HG03025 (cell line): ENCODE data around the gene HES3.

Experiments used
- ATAC-seq: cut with Tn5 transposase; IDR thresholded peaks from one replicate; pipeline ENCODE4 v1.9.1; 2021; ENCODE audit warnings: mild to moderate bottlenecking, moderate library complexity; ENCODE audit not compliant: unreplicated experiment, low FRiP score

Gene HES3

GRCh38 chr1:6275826-6276782 lies 32.1 kb downstream of the HES3 start:
- no peak for ATAC-seq

- ATAC-seq, result no peak
These were observed 33.0 kb downstream of the HES3 start for GRCh38 chr1:6276811-6277555.

- ATAC-seq, result no peak
These were observed 34.3 kb downstream of the HES3 start for GRCh38 chr1:6278263-6278662.

- no peak for ATAC-seq
These were observed 35.1 kb downstream of the HES3 start for GRCh38 chr1:6279066-6279465.

- ATAC-seq, result no peak
These were observed 35.8 kb downstream of the HES3 start for GRCh38 chr1:6279613-6280383.

- no peak for ATAC-seq
These were observed 36.9 kb downstream of the HES3 start for GRCh38 chr1:6280761-6281451.

- no peak for ATAC-seq
These were observed 37.8 kb downstream of the HES3 start for GRCh38 chr1:6281511-6282402.

- ATAC-seq, result no peak
These were observed 38.7 kb downstream of the HES3 start for GRCh38 chr1:6282577-6283270.

GRCh38 chr1:6285336-6285735 lies 41.4 kb downstream of the HES3 start:
- ATAC-seq, result no peak

- ATAC-seq, result no peak
These were observed 42.3 kb downstream of the HES3 start for GRCh38 chr1:6286266-6286665.

- ATAC-seq, result no peak
These were observed 43.0 kb downstream of the HES3 start for GRCh38 chr1:6287029-6287428.

- no peak for ATAC-seq
These were observed 43.5 kb downstream of the HES3 start for GRCh38 chr1:6287431-6287886.

- ATAC-seq, result no peak
These were observed 44.0 kb downstream of the HES3 start for GRCh38 chr1:6288026-6288425.

- no peak for ATAC-seq
These were observed 44.7 kb downstream of the HES3 start for GRCh38 chr1:6288665-6289064.

- ATAC-seq, result no peak
These were observed 48.1 kb downstream of the HES3 start for GRCh38 chr1:6292102-6292501.

- no peak for ATAC-seq
These were observed 50.3 kb downstream of the HES3 start for GRCh38 chr1:6294080-6294889.

- no peak for ATAC-seq
These were observed 51.0 kb downstream of the HES3 start for GRCh38 chr1:6294890-6295556.
